ENCODE measurements around the gene SLC16A5.
"Not testable (repeated sequence)": the region's sequence is repeated elsewhere in the genome, so short reads cannot be mapped to it uniquely, and the experiment has no call there.

Gene SLC16A5

GRCh38 chr17:75064867-75065561, 22.7 kb upstream of the SLC16A5 start:
- no peak for DNase-seq

GRCh38 chr17:75065562-75066151, 22.1 kb upstream of the SLC16A5 start:
- peak; percentile 51 for DNase-seq

- DNase-seq = peak; percentile 36
These were observed 19.9 kb upstream of the SLC16A5 start for GRCh38 chr17:75067856-75068255.

GRCh38 chr17:75068750-75069149, 19.0 kb upstream of the SLC16A5 start:
- DNase-seq = no peak

- no peak for DNase-seq
These were observed 18.0 kb upstream of the SLC16A5 start for GRCh38 chr17:75069783-75070182.

GRCh38 chr17:75071478-75072271, 16.1 kb upstream of the SLC16A5 start:
- DNase-seq = not testable (repeated sequence)

- not testable (repeated sequence) for DNase-seq
These were observed 14.8 kb upstream of the SLC16A5 start for GRCh38 chr17:75072909-75073308.

GRCh38 chr17:75073618-75074047, 14.1 kb upstream of the SLC16A5 start:
- no peak for DNase-seq

- no peak for DNase-seq
These were observed 13.2 kb upstream of the SLC16A5 start for GRCh38 chr17:75074532-75074931.

GRCh38 chr17:75075597-75076336, 12.0 kb upstream of the SLC16A5 start:
- no peak for DNase-seq

- DNase-seq = peak; percentile 11
These were observed 10.7 kb upstream of the SLC16A5 start for GRCh38 chr17:75077072-75077495.

- peak; percentile 69 for DNase-seq
These were observed 10.1 kb upstream of the SLC16A5 start for GRCh38 chr17:75077496-75078283.

GRCh38 chr17:75078284-75079022, 9.3 kb upstream of the SLC16A5 start:
- no peak for DNase-seq

GRCh38 chr17:75079023-75079373, 8.8 kb upstream of the SLC16A5 start:
- no peak for DNase-seq

- DNase-seq = no peak
These were observed 5.9 kb upstream of the SLC16A5 start for GRCh38 chr17:75081611-75082540.

GRCh38 chr17:75082683-75083082, 5.1 kb upstream of the SLC16A5 start:
- DNase-seq = no peak

GRCh38 chr17:75084039-75084660, 3.6 kb upstream of the SLC16A5 start:
- no peak for DNase-seq

- DNase-seq = no peak
These were observed 1.1 kb upstream of the SLC16A5 start for GRCh38 chr17:75086496-75087181.

- DNase-seq = no peak
These were observed 584 bp upstream of the SLC16A5 start for GRCh38 chr17:75087182-75087557.
